WERI-Rb-1 (cell line): ENCODE results near the gene PREX1.

Source experiments
- DNase-seq: peaks from one replicate; pipeline ENCODE4 v3.0.0-alpha.2; 2020
- H3K27ac ChIP-seq: fragments of 250-450 bp; sonication (Bioruptor Pico); 2 replicates; pipeline ENCODE4 v1.5.1; 2020; ENCODE audit warnings: mild to moderate bottlenecking, moderate library complexity
- H3K27me3 ChIP-seq: fragments of 250-450 bp; sonication (Bioruptor Pico); 2 replicates; pipeline ENCODE4 v1.5.1; 2021; ENCODE audit warnings: mild to moderate bottlenecking, low read depth, moderate library complexity; ENCODE audit not compliant: insufficient read depth, severe bottlenecking
- H3K36me3 ChIP-seq: fragments of 250-450 bp; sonication (Bioruptor Pico); 2 replicates; pipeline ENCODE4 v1.5.1; 2020; ENCODE audit warnings: mild to moderate bottlenecking, moderate library complexity
- H3K4me3 ChIP-seq: 2 replicates; pipeline ENCODE4 v1.5.1; 2011; ENCODE audit warnings: low read depth, mild to moderate bottlenecking, control low read depth, low read length
- H3K9me3 ChIP-seq: fragments of 250-450 bp; sonication (Bioruptor Pico); 2 replicates; pipeline ENCODE4 v1.5.1; 2021; ENCODE audit warnings: mild to moderate bottlenecking, moderate library complexity; ENCODE audit not compliant: severe bottlenecking
- CTCF ChIP-seq: IDR thresholded peaks from 2 replicates; pipeline ENCODE4 v1.5.1; 2011; ENCODE audit warnings: low read depth, mild to moderate bottlenecking, control low read depth, inconsistent platforms, low read length

PREX1 gene

DNA sequence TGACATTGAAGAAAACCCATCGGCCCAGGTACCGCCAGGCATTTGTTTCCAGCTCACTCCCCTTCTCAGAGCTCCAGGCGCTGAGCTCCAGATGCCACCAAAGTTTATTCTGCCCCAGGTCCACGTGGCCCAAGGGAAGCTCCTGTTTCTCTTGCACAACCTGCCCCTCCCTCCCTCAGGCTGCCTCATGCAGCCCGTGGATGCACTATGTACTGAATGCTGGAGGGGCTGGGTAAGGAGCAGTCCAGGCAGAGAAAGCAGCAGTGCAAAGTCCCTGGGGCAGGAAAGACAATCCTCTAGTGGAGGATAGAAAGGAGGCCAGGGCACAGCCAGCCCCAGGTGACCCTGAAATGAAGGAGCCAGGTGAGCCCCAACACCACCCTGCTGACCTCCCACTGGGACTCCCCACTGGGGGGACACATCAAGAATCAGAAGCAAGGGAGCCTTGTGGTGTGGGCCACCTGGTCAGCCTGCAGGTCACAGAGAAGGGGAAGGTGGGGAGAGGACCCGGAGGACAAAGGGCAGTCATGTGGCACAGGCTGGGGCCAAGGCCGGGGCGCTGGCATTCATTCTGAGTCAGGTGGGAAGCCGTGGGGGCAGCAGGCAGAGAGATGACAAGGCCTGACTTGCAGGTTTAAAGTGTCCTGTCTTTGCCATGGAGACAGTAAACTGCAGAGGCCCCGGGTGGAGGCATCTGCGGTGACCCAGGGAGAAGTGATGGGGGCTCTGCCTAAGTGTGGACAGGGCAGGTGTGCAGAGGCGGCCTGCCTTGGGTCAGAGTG lies 230.1 kb downstream of the PREX1 start:
- H3K36me3 ChIP-seq, result no peaks in the 10 kb centered on the region
- no peak overlapping the region for H3K27ac ChIP-seq
- H3K27me3 ChIP-seq, result no peaks in the 10 kb centered on the region
- H3K4me3 ChIP-seq, result no peak overlapping the region
- H3K9me3 ChIP-seq, result no peaks in the 10 kb centered on the region
- DNase-seq, result no peak
- no peak for TF ChIP-seq CTCF

DNA sequence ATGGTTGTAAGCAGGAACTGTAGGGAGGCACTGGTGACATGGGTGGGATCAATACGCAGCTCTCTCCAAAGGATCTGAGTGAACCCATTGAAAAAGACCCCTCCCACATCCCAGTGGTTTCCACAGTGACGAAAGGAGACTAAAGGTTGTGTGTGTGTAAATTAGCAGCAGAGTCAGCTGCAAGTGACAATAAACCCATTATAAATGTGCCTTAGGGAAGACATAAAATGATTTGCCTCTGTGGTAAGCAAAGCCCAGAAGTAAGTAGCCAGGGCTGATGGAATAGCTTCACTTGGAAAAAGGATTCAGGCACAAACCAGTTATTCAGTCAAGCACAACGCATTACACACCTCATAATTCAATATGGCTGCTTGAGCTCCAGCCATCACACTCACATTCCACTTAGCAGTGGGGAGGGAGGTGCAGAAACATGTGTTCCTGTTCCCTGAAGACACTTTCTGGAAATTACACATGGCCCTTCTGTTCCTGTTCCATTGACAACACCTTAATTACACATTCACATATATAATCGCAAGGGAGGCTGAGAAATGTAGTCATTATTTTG lies 231.4 kb downstream of the PREX1 start:
- no peaks in the 10 kb centered on the region for H3K27me3 ChIP-seq
- H3K4me3 ChIP-seq, result no peak overlapping the region
- DNase-seq, result no peak
- H3K36me3 ChIP-seq, result no peaks in the 10 kb centered on the region
- no peaks in the 10 kb centered on the region for H3K9me3 ChIP-seq
- no peak for TF ChIP-seq CTCF
- H3K27ac ChIP-seq, result peak overlapping the region; percentile 31; the same call in 1 of the 2 replicates

GRCh38 chr20:48595495-48596333 lies 232.1 kb downstream of the PREX1 start:
- TF ChIP-seq CTCF, result no peak
- no peak overlapping the region for H3K4me3 ChIP-seq
- no peaks in the 10 kb centered on the region for H3K27me3 ChIP-seq
- no peaks in the 10 kb centered on the region for H3K9me3 ChIP-seq
- DNase-seq, result no peak
- H3K27ac ChIP-seq, result peak overlapping the region; percentile 31; the same call in 1 of the 2 replicates
- no peaks in the 10 kb centered on the region for H3K36me3 ChIP-seq

- DNase-seq, result peak; percentile 47
- no peaks in the 10 kb centered on the region for H3K36me3 ChIP-seq
- no peaks in the 10 kb centered on the region for H3K9me3 ChIP-seq
- H3K4me3 ChIP-seq, result no peak overlapping the region
- TF ChIP-seq CTCF, result no peak
- H3K27me3 ChIP-seq, result no peaks in the 10 kb centered on the region
- H3K27ac ChIP-seq, result peak overlapping the region; percentile 42
These were observed 233.3 kb downstream of the PREX1 start for GRCh38 chr20:48594533-48594932.

GRCh38 chr20:48592107-48592940 lies 235.5 kb downstream of the PREX1 start:
- Histone ChIP-seq H3K36me3 (no peaks in the 10 kb centered on the region), H3K9me3 (no peaks in the 10 kb centered on the region), H3K27me3 (no peaks in the 10 kb centered on the region), H3K27ac (no peak overlapping the region), H3K4me3 (no peak overlapping the region)
- DNase-seq, result no peak
- no peak for TF ChIP-seq CTCF
